Activated naive CD4-positive, alpha-beta T cell treated with anti-CD3 and anti-CD28 coated beads for 36 hours (primary cell): Measurements from ENCODE around the gene CKB. TPM values are rescaled to one million over a fixed set of nuclear protein-coding genes. Genes with fewer than 3 reads are reported as not detected.

ENCODE experiments used
- CTCF ChIA-PET: fragments of 350-600 bp; sonication (Branson Sonifier 250); formaldehyde crosslinking; loops from one replicate; lab custom pipeline; 2021; ENCODE audit warnings: antibody characterized with exemption; lab: Charles Lee
- DNase-seq: peaks from one replicate; pipeline ENCODE4 v3.0.0-alpha.2; 2020
- H3K27ac Mint-ChIP-seq: one replicate; pipeline ENCODE4 v1.8.0; 2021; ENCODE audit warnings: mild to moderate bottlenecking, mixed read lengths
- H3K27me3 Mint-ChIP-seq: one replicate; pipeline ENCODE4 v1.8.0; 2021; ENCODE audit warnings: low read depth, mixed read lengths
- H3K36me3 Mint-ChIP-seq: one replicate; pipeline ENCODE4 v1.8.0; 2021; ENCODE audit warnings: low read depth, mixed read lengths
- H3K4me1 Mint-ChIP-seq: one replicate; pipeline ENCODE4 v1.8.0; 2021; ENCODE audit warnings: low read depth, mixed read lengths
- H3K4me3 Mint-ChIP-seq: one replicate; pipeline ENCODE4 v1.8.0; 2021; ENCODE audit warnings: mild to moderate bottlenecking, moderate library complexity, mixed read lengths
- H3K9me3 Mint-ChIP-seq: one replicate; pipeline ENCODE4 v1.8.0; 2021; ENCODE audit warnings: mixed read lengths
- intact Hi-C: fragments of 100-400 bp; cut with micrococcal nuclease; formaldehyde crosslinking; loops from one replicate; pipeline ENCODE4 v1.15.1; 2023
- total RNA-seq, 2 experiments: library from RNA; stranded (reverse); gene quantifications; one replicate each; pipeline ENCODE4 v1.2.3, GENCODE V29; 2021

Gene CKB
- total RNA-seq: 1 to 10 TPM; 3.8 to 4.9 TPM

DNA sequence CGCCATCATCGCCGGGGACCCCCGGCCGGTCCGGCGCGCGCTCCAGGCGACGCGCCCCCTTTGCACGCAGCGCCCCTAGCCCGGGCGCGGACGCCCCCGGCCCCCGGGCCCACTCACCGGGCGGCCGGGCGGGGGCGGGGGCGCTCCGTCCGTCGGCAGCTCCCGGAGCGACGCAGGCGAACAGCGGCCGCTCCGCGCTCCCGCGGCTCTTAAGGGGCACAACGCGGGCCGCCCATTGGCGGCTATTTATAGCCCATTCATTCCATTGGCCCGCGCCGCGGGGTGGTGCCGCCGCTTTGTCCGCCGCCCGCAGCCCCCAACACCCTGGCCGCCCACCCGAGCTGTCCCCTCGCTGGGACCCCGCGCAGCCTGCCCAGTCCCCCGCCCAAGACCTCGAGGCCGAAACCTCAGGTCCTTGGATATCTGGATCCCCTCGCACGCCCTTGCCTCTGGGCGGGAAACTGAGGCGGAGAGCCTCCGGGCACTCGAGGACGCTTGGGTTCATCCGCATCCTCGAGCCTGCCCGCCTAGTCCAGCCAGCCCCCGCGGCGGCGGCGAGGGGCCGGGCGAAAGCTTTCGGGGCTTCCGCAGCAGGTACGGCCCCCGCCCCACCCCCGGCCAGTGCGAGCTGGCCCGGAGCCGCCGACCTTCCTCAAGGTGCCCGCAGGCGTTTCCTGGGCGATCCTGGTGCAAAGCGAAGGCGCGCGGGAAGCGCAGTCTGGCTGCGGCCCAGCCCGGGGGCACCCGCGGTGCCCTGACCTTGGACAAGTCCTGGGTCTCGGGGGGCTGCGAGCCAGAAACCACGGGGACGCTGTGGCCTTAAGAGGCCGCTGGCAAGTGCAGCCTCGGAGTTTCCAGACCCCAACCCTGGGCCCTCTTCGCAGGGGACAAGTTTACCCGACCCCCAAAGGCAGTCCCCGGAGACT is at the start of gene CKB:
TSS of gene CKB (minus strand) at position 182 of the 926 bp plus-strand sequence. CDS start 337 bp downstream, outside the sequence.
- peak within 1 kb of the TSS; percentile 39 for H3K4me3 Mint-ChIP-seq
- intact Hi-C loops: no loop called here
- no peaks in the 10 kb centered on the region for H3K36me3 Mint-ChIP-seq
- CTCF ChIA-PET: no interaction called here
- H3K27ac Mint-ChIP-seq: no peak within 1 kb of the TSS
- H3K9me3 Mint-ChIP-seq: no peaks in the 10 kb centered on the region
- no peak for DNase-seq
- peaks cover 13% of the 10 kb centered on the region for H3K4me1 Mint-ChIP-seq
- H3K27me3 Mint-ChIP-seq: peaks cover 8% of the 10 kb centered on the region

- Mint-ChIP-seq H3K9me3 (no peaks in the 10 kb centered on the region), H3K4me1 (peaks cover 23% of the 10 kb centered on the region), H3K27ac (no peak overlapping the region), H3K36me3 (peaks cover 5% of the 10 kb centered on the region), H3K27me3 (no peaks in the 10 kb centered on the region), H3K4me3 (no peak overlapping the region)
- intact Hi-C loops: no loop called here
- CTCF ChIA-PET: interaction anchor here (0.6 kb wide), 1 partner anchor 333 kb away, joined by 3 read pairs; no protein-coding TSS in a partner anchor
- no peak for DNase-seq
Measured at GRCh38 chr14:103569408-103569807, 46.8 kb upstream of the CKB start.

DNA sequence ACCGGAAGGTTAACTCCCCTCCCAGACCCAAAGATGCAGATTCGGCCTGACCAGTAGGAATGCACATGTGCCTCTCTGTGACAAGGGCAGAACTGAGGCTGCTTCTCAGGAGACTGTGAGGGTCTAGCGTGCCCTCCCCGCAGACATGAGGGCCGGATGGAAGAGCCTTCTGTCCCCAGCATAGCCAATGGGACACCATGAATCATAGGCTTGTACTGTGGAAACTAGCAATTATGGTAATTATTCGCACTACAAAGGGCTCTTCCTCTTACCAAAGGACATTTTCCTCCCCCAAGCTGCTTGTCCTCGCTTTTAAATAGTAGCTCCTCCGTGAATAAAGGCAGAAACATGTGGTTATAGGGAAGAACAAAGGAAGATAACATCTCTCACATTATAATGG is 46.3 kb upstream of the CKB start:
- CTCF ChIA-PET: interaction anchor here (0.6 kb wide), 2 partner anchors 78 to 277 kb away, joined by 3 to 6 read pairs; no protein-coding TSS in a partner anchor
- intact Hi-C loops: no loop called here
- H3K36me3 Mint-ChIP-seq: peaks cover 4% of the 10 kb centered on the region
- H3K4me3 Mint-ChIP-seq: no peak overlapping the region
- H3K27ac Mint-ChIP-seq: no peak overlapping the region
- no peaks in the 10 kb centered on the region for H3K9me3 Mint-ChIP-seq
- H3K4me1 Mint-ChIP-seq: peaks cover 27% of the 10 kb centered on the region
- H3K27me3 Mint-ChIP-seq: no peaks in the 10 kb centered on the region
- DNase-seq: no peak

GRCh38 chr14:103563844-103564505 is 41.3 kb upstream of the CKB start:
- no peak for DNase-seq
- CTCF ChIA-PET: interaction anchor here (0.6 to 0.7 kb wide), 2 partner anchors 11 to 116 kb away, joined by 3 to 4 read pairs; no protein-coding TSS in a partner anchor
- peaks cover 59% of the 10 kb centered on the region for H3K4me1 Mint-ChIP-seq
- intact Hi-C loops: loop anchor here (2.0 to 5.0 kb wide), 5 partner anchors 35 to 358 kb away; partner anchors contain the start of genes KLC1, MARK3, TRMT61A and XRCC3
- peaks cover 16% of the 10 kb centered on the region for H3K36me3 Mint-ChIP-seq
- no peaks in the 10 kb centered on the region for H3K9me3 Mint-ChIP-seq
- H3K27ac Mint-ChIP-seq: no peak overlapping the region
- no peaks in the 10 kb centered on the region for H3K27me3 Mint-ChIP-seq
- H3K4me3 Mint-ChIP-seq: peak overlapping the region; percentile 89

DNA sequence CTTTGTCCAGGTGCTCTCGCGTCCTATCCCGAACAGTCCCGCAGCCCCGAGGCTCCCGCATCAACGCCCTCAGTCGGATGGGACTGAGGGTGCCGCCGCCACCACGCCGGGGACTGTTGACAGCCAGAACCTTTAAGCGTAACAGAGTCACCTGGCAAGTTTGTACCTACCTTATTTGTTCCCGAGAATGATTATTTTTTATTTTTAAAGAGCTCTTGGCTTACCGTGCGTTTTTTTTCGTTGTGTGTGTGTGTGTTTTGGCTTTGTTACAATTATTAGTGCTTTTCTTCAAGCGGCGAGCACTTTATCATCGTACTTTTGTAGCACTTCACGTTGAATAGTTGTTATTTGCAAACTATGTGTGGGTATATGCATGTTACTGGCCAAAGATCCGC is 40.6 kb upstream of the CKB start:
- peak; percentile 33 for DNase-seq
- Mint-ChIP-seq H3K27ac (peak overlapping the region; percentile 54), H3K9me3 (no peaks in the 10 kb centered on the region), H3K4me1 (peaks cover 66% of the 10 kb centered on the region), H3K27me3 (no peaks in the 10 kb centered on the region), H3K4me3 (peak overlapping the region; percentile 89), H3K36me3 (peaks cover 21% of the 10 kb centered on the region)
- CTCF ChIA-PET: interaction anchor here (1.4 kb wide), 1 partner anchor 62 kb away, joined by 3 read pairs; no protein-coding TSS in a partner anchor
- intact Hi-C loops: loop anchor here (2.0 to 5.0 kb wide), 5 partner anchors 34 to 359 kb away; partner anchors contain the start of genes KLC1, MARK3, TRMT61A and XRCC3

GRCh38 chr14:103562429-103563225 is 40.0 kb upstream of the CKB start, which contains the start of the genes BAG5 and COA8:
TSS of gene BAG5 (minus strand) at chr14:103562657. CDS start at chr14:103561164, 1,493 bp downstream.
TSS of gene COA8 (plus strand) at chr14:103562960. CDS start at chr14:103563002, 42 bp downstream.
- intact Hi-C loops: loop anchor here (2.0 to 5.0 kb wide), 5 partner anchors 34 to 360 kb away; partner anchors contain the start of genes KLC1, MARK3, TRMT61A and XRCC3
- peaks cover 21% of the 10 kb centered on the region for H3K36me3 Mint-ChIP-seq
- no peaks in the 10 kb centered on the region for H3K27me3 Mint-ChIP-seq
- DNase-seq: peak; percentile 90
- peaks cover 65% of the 10 kb centered on the region for H3K4me1 Mint-ChIP-seq
- H3K9me3 Mint-ChIP-seq: no peaks in the 10 kb centered on the region
- peak within 1 kb of the TSS; percentile 91 for H3K27ac Mint-ChIP-seq
- CTCF ChIA-PET: interaction anchor here (1.4 to 1.6 kb wide), 3 partner anchors 11 to 61 kb away, joined by 3 to 8 read pairs (median 4); no protein-coding TSS in a partner anchor
- H3K4me3 Mint-ChIP-seq: peak within 1 kb of the TSS; percentile 89

DNA sequence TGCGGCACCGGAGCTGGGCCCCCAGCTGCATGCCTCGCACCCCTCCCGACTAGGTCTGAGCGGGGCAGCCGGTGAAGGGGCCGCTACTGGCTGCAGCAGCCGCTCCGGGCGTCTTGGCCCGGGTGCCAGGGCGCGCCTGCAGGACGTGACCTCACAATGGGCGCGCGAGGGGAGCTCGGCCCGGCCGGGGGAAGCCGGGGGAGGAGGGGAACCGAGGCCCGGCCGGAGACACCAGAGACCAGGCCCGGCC is 39.5 kb upstream of the CKB start:
- H3K9me3 Mint-ChIP-seq: no peaks in the 10 kb centered on the region
- peaks cover 21% of the 10 kb centered on the region for H3K36me3 Mint-ChIP-seq
- no peaks in the 10 kb centered on the region for H3K27me3 Mint-ChIP-seq
- intact Hi-C loops: loop anchor here (2.0 to 5.0 kb wide), 5 partner anchors 33 to 360 kb away; partner anchors contain the start of genes KLC1, MARK3, TRMT61A and XRCC3
- CTCF ChIA-PET: interaction anchor here (1.4 to 1.6 kb wide), 3 partner anchors 10 to 61 kb away, joined by 3 to 8 read pairs (median 4); no protein-coding TSS in a partner anchor
- H3K27ac Mint-ChIP-seq: peak overlapping the region; percentile 91
- no peak for DNase-seq
- H3K4me3 Mint-ChIP-seq: peak overlapping the region; percentile 89
- H3K4me1 Mint-ChIP-seq: peaks cover 70% of the 10 kb centered on the region

DNA sequence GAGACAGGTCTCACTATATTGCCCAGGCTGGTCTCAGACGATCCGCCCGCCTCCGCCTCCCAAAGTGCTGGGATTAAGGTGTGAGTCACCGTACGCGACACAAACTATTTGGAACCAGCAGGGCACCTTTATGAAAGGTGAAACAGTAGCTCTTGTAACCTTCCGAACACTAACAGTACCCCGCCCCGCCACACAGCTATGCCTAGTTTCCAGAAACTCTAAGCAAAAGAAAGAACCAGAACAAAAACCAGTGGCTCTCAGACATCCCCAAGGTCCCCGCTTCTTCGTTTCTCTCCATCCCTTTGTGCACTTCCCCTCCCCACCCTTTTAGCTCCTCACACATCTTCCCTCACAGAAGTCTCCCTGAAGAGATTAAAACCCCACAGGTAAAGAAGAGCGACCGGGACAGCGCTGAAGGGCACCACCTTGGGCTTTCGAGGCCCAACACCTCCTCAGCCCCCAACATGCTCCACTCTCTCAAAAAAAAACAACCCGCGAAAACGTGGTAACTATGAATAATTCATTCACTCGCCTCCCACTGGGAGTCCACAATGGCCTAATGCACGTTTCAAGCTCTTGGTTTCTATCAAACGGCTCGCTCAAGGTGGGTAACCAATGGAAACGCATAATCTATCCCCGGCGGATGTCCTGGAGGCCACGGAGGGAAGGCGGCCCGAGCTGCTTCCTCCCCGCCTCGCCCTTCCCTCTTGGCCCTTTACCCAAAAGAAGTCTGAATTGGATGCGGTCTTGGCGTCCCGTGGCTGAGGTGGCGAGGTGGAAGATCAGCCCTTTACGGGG is 39.0 kb upstream of the CKB start:
- Mint-ChIP-seq H3K27me3 (no peaks in the 10 kb centered on the region), H3K36me3 (peaks cover 21% of the 10 kb centered on the region)
- intact Hi-C loops: loop anchor here (2.0 to 5.0 kb wide), 5 partner anchors 33 to 361 kb away; partner anchors contain the start of genes KLC1, MARK3, TRMT61A and XRCC3

GRCh38 chr14:103560691-103561090 is 38.1 kb upstream of the CKB start:
- Mint-ChIP-seq H3K9me3 (no peaks in the 10 kb centered on the region), H3K4me3 (peak overlapping the region; percentile 89), H3K4me1 (peaks cover 63% of the 10 kb centered on the region), H3K27me3 (no peaks in the 10 kb centered on the region), H3K36me3 (peaks cover 21% of the 10 kb centered on the region), H3K27ac (peak overlapping the region; percentile 91)
- CTCF ChIA-PET: interaction anchor here (0.9 to 1.4 kb wide), 2 partner anchors 36 to 42 kb away, joined by 3 to 8 read pairs; no protein-coding TSS in a partner anchor
- no peak for DNase-seq
- intact Hi-C loops: loop anchor here (5.0 kb wide), 2 partner anchors 173 to 362 kb away; partner anchors contain the start of gene MARK3

More for the DNA sequence above, 39.0 kb upstream of the CKB start:
- peak overlapping the region; percentile 89 for H3K4me3 Mint-ChIP-seq
- peak overlapping the region; percentile 91 for H3K27ac Mint-ChIP-seq
- DNase-seq: peak; percentile 59
- no peaks in the 10 kb centered on the region for H3K9me3 Mint-ChIP-seq
- CTCF ChIA-PET: interaction anchor here (0.9 to 1.6 kb wide), 3 partner anchors 10 to 43 kb away, joined by 3 to 8 read pairs (median 4); no protein-coding TSS in a partner anchor
- H3K4me1 Mint-ChIP-seq: peaks cover 71% of the 10 kb centered on the region

GRCh38 chr14:103559766-103560165 is 37.1 kb upstream of the CKB start:
- peaks cover 63% of the 10 kb centered on the region for H3K4me1 Mint-ChIP-seq
- no peaks in the 10 kb centered on the region for H3K9me3 Mint-ChIP-seq
- CTCF ChIA-PET: interaction anchor here (0.7 to 1.8 kb wide), 2 partner anchors 60 to 108 kb away, joined by 3 to 4 read pairs; no protein-coding TSS in a partner anchor
- H3K27ac Mint-ChIP-seq: no peak overlapping the region
- H3K4me3 Mint-ChIP-seq: no peak overlapping the region
- H3K36me3 Mint-ChIP-seq: peaks cover 25% of the 10 kb centered on the region
- intact Hi-C loops: loop anchor here (5.0 kb wide), 2 partner anchors 172 to 363 kb away; partner anchors contain the start of gene MARK3
- H3K27me3 Mint-ChIP-seq: no peaks in the 10 kb centered on the region
- no peak for DNase-seq
